Activated CD4-positive, CD25-positive, alpha-beta regulatory T cell treated with anti-CD3 and anti-CD28 coated beads, Interleukin-2, amount 50 U/mL, for 16 hours (primary cell): ENCODE measurements around the gene PUDP.
"Not testable (repeated sequence)": the region's sequence is repeated elsewhere in the genome, so short reads cannot be mapped to it uniquely, and the experiment has no call there.

Experiments
- DNase-seq: peaks from one replicate; pipeline ENCODE4 v3.0.0-alpha.2; 2020; ENCODE audit warnings: low read depth, low spot score

Gene PUDP

GRCh38 chrX:7043796-7044433 lies 104.0 kb downstream of the PUDP start:
- DNase-seq: not testable (repeated sequence)

- no peak for DNase-seq
Observed at GRCh38 chrX:7028246-7028645, 119.7 kb downstream of the PUDP start.

- DNase-seq: no peak
Observed at GRCh38 chrX:7027071-7027470, 120.9 kb downstream of the PUDP start.

- not testable (repeated sequence) for DNase-seq
Observed at GRCh38 chrX:7026365-7026764, 121.6 kb downstream of the PUDP start.

- no peak for DNase-seq
Observed at GRCh38 chrX:7025471-7025870, 122.5 kb downstream of the PUDP start.

- no peak for DNase-seq
Observed at GRCh38 chrX:7024850-7025249, 123.1 kb downstream of the PUDP start.

GRCh38 chrX:7022996-7023395 lies 125.0 kb downstream of the PUDP start:
- DNase-seq: not testable (repeated sequence)

- DNase-seq: no peak
Observed at GRCh38 chrX:7021991-7022390, 126.0 kb downstream of the PUDP start.

- no peak for DNase-seq
Observed at GRCh38 chrX:7019555-7019954, 128.4 kb downstream of the PUDP start.

- not testable (repeated sequence) for DNase-seq
Observed at GRCh38 chrX:7012262-7012834, 135.6 kb downstream of the PUDP start.

GRCh38 chrX:7010897-7011296 lies 137.1 kb downstream of the PUDP start:
- not testable (repeated sequence) for DNase-seq

GRCh38 chrX:7007328-7007727 lies 140.6 kb downstream of the PUDP start:
- DNase-seq: not testable (repeated sequence)
